Stimulated activated CD8-positive, alpha-beta memory T cell treated with anti-CD3 and anti-CD28 coated beads, Interleukin-7, amount 100 ng/mL, for 4 hours (primary cell): ENCODE measurements around the gene PLEKHM3.

Experiments used
- DNase-seq, 2 donors: peaks; one replicate each; pipeline ENCODE4 v3.0.0-alpha.2; 2020; ENCODE audit warnings: low read depth in 2 of 2

PLEKHM3 gene

GRCh38 chr2:207993151-207993763, 32.1 kb downstream of the PLEKHM3 start:
- no peak for DNase-seq

GRCh38 chr2:207991944-207992343, 33.4 kb downstream of the PLEKHM3 start:
- DNase-seq = no peak

GRCh38 chr2:207990784-207991183, 34.5 kb downstream of the PLEKHM3 start:
- no peak for DNase-seq

GRCh38 chr2:207988975-207989374, 36.4 kb downstream of the PLEKHM3 start:
- DNase-seq = no peak

GRCh38 chr2:207987025-207987716, 38.2 kb downstream of the PLEKHM3 start:
- DNase-seq = no peak

GRCh38 chr2:207984765-207985480, 40.4 kb downstream of the PLEKHM3 start:
- DNase-seq = no peak

- no peak for DNase-seq
These were observed 41.7 kb downstream of the PLEKHM3 start for GRCh38 chr2:207983641-207984042.

- DNase-seq = no peak
These were observed 47.0 kb downstream of the PLEKHM3 start for GRCh38 chr2:207978177-207978948.

- no peak for DNase-seq
These were observed 49.4 kb downstream of the PLEKHM3 start for GRCh38 chr2:207975921-207976320.

- no peak for DNase-seq
These were observed 51.1 kb downstream of the PLEKHM3 start for GRCh38 chr2:207974216-207974605.

- no peak for DNase-seq
These were observed 54.5 kb downstream of the PLEKHM3 start for GRCh38 chr2:207970826-207971180.

- no peak for DNase-seq
These were observed 55.0 kb downstream of the PLEKHM3 start for GRCh38 chr2:207970147-207970825.

- no peak for DNase-seq
These were observed 56.1 kb downstream of the PLEKHM3 start for GRCh38 chr2:207969249-207969648.

- no peak for DNase-seq
These were observed 58.2 kb downstream of the PLEKHM3 start for GRCh38 chr2:207967121-207967520.

- no peak for DNase-seq
These were observed 64.4 kb downstream of the PLEKHM3 start for GRCh38 chr2:207960911-207961310.

- no peak for DNase-seq
These were observed 65.2 kb downstream of the PLEKHM3 start for GRCh38 chr2:207960090-207960489.

- no peak for DNase-seq
These were observed 68.6 kb downstream of the PLEKHM3 start for GRCh38 chr2:207956771-207957170.

GRCh38 chr2:207955456-207955855, 69.9 kb downstream of the PLEKHM3 start:
- DNase-seq = no peak

GRCh38 chr2:207953354-207953753, 72.0 kb downstream of the PLEKHM3 start:
- DNase-seq = no peak

GRCh38 chr2:207952564-207953345, 72.6 kb downstream of the PLEKHM3 start:
- DNase-seq = no peak
